OCI-LY7 (cell line): ENCODE measurements around the gene PRKAR2A. TPM values are rescaled to one million over a fixed set of nuclear protein-coding genes. Genes with fewer than 3 reads are reported as not detected.

ENCODE experiments used
- BruUV-seq: library from RNA; stranded (reverse); fragments of 400-500 nt; replicated peaks from 2 replicates; lab custom pipeline; 2021; lab: Mats Ljungman, UMichigan
- CTCF ChIA-PET: fragments of 300-600 bp; sonication (Branson Sonifier 250); formaldehyde crosslinking; loops from one replicate; lab custom pipeline; 2022; ENCODE audit warnings: antibody characterized with exemption; ENCODE audit not compliant: unreplicated experiment; lab: Charles Lee
- POLR2A ChIA-PET: fragments of 300-600 bp; sonication (Branson Sonifier 250); formaldehyde crosslinking; loops from one replicate; lab custom pipeline; 2022; ENCODE audit warnings: antibody characterized with exemption; lab: Charles Lee
- DNase-seq: peaks from one replicate; pipeline ENCODE4 v3.0.0-alpha.2; 2015; ENCODE audit warnings: low spot score
- H2AFZ ChIP-seq: fragments of 200-600 bp; sonication (generic), shearing (Covaris generic); 2 replicates; pipeline ENCODE4 v1.6.1; 2014; ENCODE audit warnings: mild to moderate bottlenecking, antibody characterized with exemption, low read length, moderate library complexity
- H3K27ac ChIP-seq: fragments of 200-600 bp; sonication (generic); 2 replicates; pipeline ENCODE4 v1.5.1; 2014; ENCODE audit warnings: mixed run types, low read depth, mild to moderate bottlenecking, moderate library complexity, low read length, inconsistent platforms; ENCODE audit not compliant: poor library complexity, severe bottlenecking
- H3K36me3 ChIP-seq: fragments of 200-600 bp; sonication (generic); 2 replicates; pipeline ENCODE4 v1.6.1; 2014; ENCODE audit warnings: mild to moderate bottlenecking, antibody characterized with exemption, low read length, moderate library complexity, mixed read lengths; ENCODE audit not compliant: insufficient read depth
- H3K4me1 ChIP-seq: fragments of 200-600 bp; sonication (generic); 2 replicates; pipeline ENCODE4 v1.5.1; 2014; ENCODE audit warnings: mild to moderate bottlenecking, low read length; ENCODE audit not compliant: insufficient read depth, poor library complexity, severe bottlenecking
- H3K4me2 ChIP-seq: fragments of 200-600 bp; sonication (generic); 2 replicates; pipeline ENCODE4 v1.6.1; 2014; ENCODE audit warnings: mild to moderate bottlenecking, low read length
- H3K4me3 ChIP-seq: fragments of 200-600 bp; sonication (generic); 2 replicates; pipeline ENCODE4 v1.5.1; 2014; ENCODE audit warnings: mild to moderate bottlenecking, low read depth, low read length; ENCODE audit not compliant: poor library complexity, severe bottlenecking
- H3K79me2 ChIP-seq: fragments of 200-600 bp; sonication (generic); 2 replicates; pipeline ENCODE4 v1.6.1; 2016; ENCODE audit warnings: low read depth, mild to moderate bottlenecking, low read length, moderate library complexity, mixed read lengths; ENCODE audit not compliant: insufficient read depth
- H3K9me2 ChIP-seq: fragments of 200-600 bp; sonication (generic); 2 replicates; pipeline ENCODE4 v1.6.1; 2016; ENCODE audit warnings: mild to moderate bottlenecking, low read length, mixed read lengths; ENCODE audit not compliant: insufficient read depth
- H3K9me3 ChIP-seq: fragments of 200-600 bp; sonication (generic); 2 replicates; pipeline ENCODE4 v1.6.1; 2014; ENCODE audit warnings: mild to moderate bottlenecking, mixed run types, low read length, mixed read lengths
- H4K20me1 ChIP-seq: fragments of 200-600 bp; sonication (generic); 2 replicates; pipeline ENCODE4 v1.6.1; 2014; ENCODE audit warnings: mild to moderate bottlenecking, antibody characterized with exemption, low read length, moderate library complexity, mixed read lengths; ENCODE audit not compliant: insufficient read depth
- CTCF ChIP-seq: fragments of 200-600 bp; sonication (generic); conservative IDR thresholded peaks from 2 replicates; pipeline ENCODE4 v1.5.1; 2014; ENCODE audit warnings: mild to moderate bottlenecking, antibody characterized with exemption, low read length, moderate library complexity, mixed read lengths
- EZH2phosphoT487 ChIP-seq: fragments of 200-600 bp; sonication (generic); IDR thresholded peaks from 2 replicates; pipeline ENCODE4 v1.6.1; 2018; ENCODE audit warnings: low read depth, borderline replicate concordance, mild to moderate bottlenecking, mixed run types, antibody characterized with exemption, low read length, moderate library complexity, mixed read lengths
- intact Hi-C: fragments of 100-400 bp; cut with micrococcal nuclease; formaldehyde crosslinking; loops from one replicate; pipeline ENCODE4 v1.10.0; 2022; ENCODE audit not compliant: unreplicated experiment
- total RNA-seq, 2 experiments: library from RNA; depleted of rRNA in 1 of 2; stranded (reverse); fragments of >200 nt in 1 of 2; shearing (Covaris generic) in 1 of 2; gene quantifications; 2 replicates each; pipeline ENCODE4 v1.2.3, GENCODE V29; 2014 to 2022

PRKAR2A gene
- total RNA-seq, 2 experiments from 2014 or later: 16.0 to 22.4 TPM

DNA sequence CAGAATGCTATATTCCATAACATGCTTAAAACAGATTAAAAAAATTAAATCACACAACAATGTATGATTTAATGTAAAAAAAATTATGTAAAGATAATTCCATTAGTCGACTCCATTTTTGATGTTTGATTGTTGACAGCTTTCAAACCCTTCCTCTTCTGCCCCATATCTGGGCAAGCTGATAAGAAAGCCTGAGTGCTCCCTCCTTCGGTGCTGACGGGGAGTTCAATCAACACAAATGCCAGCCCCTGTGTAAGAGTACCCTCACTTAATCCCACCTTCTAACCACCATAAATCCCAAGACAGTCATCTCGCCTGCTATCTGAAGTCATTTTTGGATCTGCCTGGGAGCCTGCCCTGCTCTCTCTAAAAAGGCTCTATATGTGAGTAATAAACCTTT is 70.8 kb downstream of the PRKAR2A start:
- H3K9me3 ChIP-seq: no peaks in the 10 kb centered on the region
- H3K36me3 ChIP-seq: no peaks in the 10 kb centered on the region
- no TSS peak for BruUV-seq
- ChIA-PET POLR2A (no interaction called here), CTCF (no interaction called here)
- H4K20me1 ChIP-seq: no peaks in the 10 kb centered on the region
- no peak for DNase-seq
- no peaks in the 10 kb centered on the region for H3K9me2 ChIP-seq
- no peaks in the 10 kb centered on the region for H3K79me2 ChIP-seq
- TF ChIP-seq EZH2phosphoT487 (no peak), CTCF (no peak)
- no peak overlapping the region for H3K4me2 ChIP-seq
- H2AFZ ChIP-seq: no peak overlapping the region
- intact Hi-C loops: no loop called here
- H3K27ac ChIP-seq: no peak overlapping the region
- H3K4me1 ChIP-seq: no peaks in the 10 kb centered on the region
- no peak overlapping the region for H3K4me3 ChIP-seq

- ChIA-PET POLR2A (interaction anchor here (1.1 kb wide), 1 partner anchor 9 kb away, joined by 4 read pairs; no protein-coding TSS in a partner anchor), CTCF (no interaction called here)
- Histone ChIP-seq H2AFZ (no peak overlapping the region), H3K4me2 (no peak overlapping the region), H3K36me3 (0 out of 2 replicates have a peak, but pooled peaks cover 2% of the 10 kb centered on the region), H3K4me1 (no peaks in the 10 kb centered on the region), H3K9me3 (no peaks in the 10 kb centered on the region), H3K4me3 (no peak overlapping the region), H4K20me1 (no peaks in the 10 kb centered on the region), H3K79me2 (no peaks in the 10 kb centered on the region), H3K27ac (no peak overlapping the region), H3K9me2 (no peaks in the 10 kb centered on the region)
- TF ChIP-seq CTCF (no peak), EZH2phosphoT487 (no peak)
- intact Hi-C loops: no loop called here
- DNase-seq: no peak
- BruUV-seq: no TSS peak
Observed at GRCh38 chr3:48770192-48770502, 77.5 kb downstream of the PRKAR2A start.

DNA sequence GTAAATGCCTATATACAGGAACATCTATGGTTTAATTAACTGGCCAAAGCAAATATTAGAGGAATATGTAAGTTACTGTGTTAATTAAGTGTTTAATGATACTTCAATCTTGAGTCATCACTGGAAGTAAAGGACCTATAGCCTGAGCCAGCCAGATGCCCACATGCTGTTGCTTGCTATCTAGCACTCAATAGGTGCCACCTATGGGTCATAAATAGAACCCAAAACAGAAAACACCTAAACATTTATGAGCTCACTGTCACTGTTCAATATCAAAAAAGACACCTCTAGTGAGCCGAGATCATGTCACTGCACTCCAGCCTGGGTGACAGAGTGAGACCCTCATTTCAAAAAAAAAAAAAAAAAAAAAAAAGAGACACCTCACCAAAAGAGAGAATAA is 82.3 kb downstream of the PRKAR2A start:
- CTCF ChIA-PET: no interaction called here

More for the DNA sequence above, 82.3 kb downstream of the PRKAR2A start:
- intact Hi-C loops: no loop called here
- no peak overlapping the region for H3K4me2 ChIP-seq
- H3K9me2 ChIP-seq: no peaks in the 10 kb centered on the region
- H4K20me1 ChIP-seq: no peaks in the 10 kb centered on the region
- no peak overlapping the region for H3K4me3 ChIP-seq
- BruUV-seq: no TSS peak
- no peaks in the 10 kb centered on the region for H3K79me2 ChIP-seq
- no peak overlapping the region for H2AFZ ChIP-seq
- no peaks in the 10 kb centered on the region for H3K36me3 ChIP-seq
- no peak overlapping the region for H3K27ac ChIP-seq
- DNase-seq: peak; percentile 28
- TF ChIP-seq EZH2phosphoT487: no peak
- peak; percentile 57 for TF ChIP-seq CTCF
- H3K9me3 ChIP-seq: no peaks in the 10 kb centered on the region
- POLR2A ChIA-PET: no interaction called here
- no peaks in the 10 kb centered on the region for H3K4me1 ChIP-seq
